IPS-15b (cell line): ENCODE measurements around the gene ZNF595.
"Not testable (repeated sequence)": the region's sequence is repeated elsewhere in the genome, so short reads cannot be mapped to it uniquely, and the experiment has no call there.

ENCODE experiments used
- H3K27me3 ChIP-seq: one replicate; pipeline ENCODE4 v1.6.1; 2013; ENCODE audit warnings: low read length; ENCODE audit not compliant: control insufficient read depth, insufficient read depth
- H3K36me3 ChIP-seq: one replicate; pipeline ENCODE4 v1.6.1; 2013; ENCODE audit warnings: low read length; ENCODE audit not compliant: control insufficient read depth, insufficient read depth
- H3K4me1 ChIP-seq: one replicate; pipeline ENCODE4 v1.6.1; 2013; ENCODE audit warnings: mild to moderate bottlenecking, low read length; ENCODE audit not compliant: control insufficient read depth, insufficient read depth
- H3K4me3 ChIP-seq: one replicate; pipeline ENCODE4 v1.5.1; 2013; ENCODE audit warnings: low read depth, low read length
- H3K9ac ChIP-seq: one replicate; pipeline ENCODE4 v1.6.1; 2013; ENCODE audit warnings: low read depth, mild to moderate bottlenecking, low read length
- H3K9me3 ChIP-seq: one replicate; pipeline ENCODE4 v1.6.1; 2013; ENCODE audit warnings: mild to moderate bottlenecking, low read length; ENCODE audit not compliant: control insufficient read depth, insufficient read depth

ZNF595 gene

DNA sequence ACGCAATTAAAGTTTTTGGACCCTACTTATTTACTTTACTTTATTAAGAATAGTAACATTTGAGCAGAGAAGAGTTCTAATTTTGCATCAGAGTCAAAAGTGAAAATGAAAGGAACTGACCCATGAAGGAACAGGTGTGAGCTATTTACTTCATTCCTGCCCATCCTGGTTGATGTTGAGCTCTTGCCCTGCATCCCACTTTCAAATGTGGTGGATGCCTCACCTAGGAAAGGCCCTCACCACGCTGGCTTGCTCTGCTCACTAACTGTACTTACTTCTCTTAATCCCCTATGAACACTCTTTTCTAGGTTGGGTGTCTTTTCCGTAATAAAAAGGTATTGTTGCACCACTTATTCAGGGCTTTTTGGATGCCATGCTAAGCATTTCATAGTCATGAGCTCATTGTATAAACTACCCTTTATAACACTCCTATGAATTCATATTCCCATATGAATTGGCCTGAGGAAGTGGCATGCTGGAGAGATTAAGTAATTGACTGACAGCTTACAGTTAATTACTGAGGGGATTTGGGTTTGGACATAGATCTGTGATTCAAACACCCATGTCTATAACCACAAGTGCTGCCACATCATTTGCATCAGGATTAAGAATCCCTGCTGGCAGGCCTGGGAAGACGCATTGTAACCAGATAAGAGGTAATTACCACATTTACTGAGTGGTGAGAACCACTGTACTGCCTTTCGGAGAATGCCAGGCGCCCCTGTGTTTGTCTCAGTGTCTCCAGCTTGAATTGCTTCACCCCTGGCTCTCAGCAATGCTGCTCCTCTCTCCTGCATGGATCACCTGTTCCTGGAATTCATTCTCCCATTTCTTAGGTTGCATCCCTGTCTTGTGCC is 16.3 kb upstream of the ZNF595 start:
- not testable (repeated sequence) for H3K4me3 ChIP-seq, H3K27me3 ChIP-seq, H3K4me1 ChIP-seq

DNA sequence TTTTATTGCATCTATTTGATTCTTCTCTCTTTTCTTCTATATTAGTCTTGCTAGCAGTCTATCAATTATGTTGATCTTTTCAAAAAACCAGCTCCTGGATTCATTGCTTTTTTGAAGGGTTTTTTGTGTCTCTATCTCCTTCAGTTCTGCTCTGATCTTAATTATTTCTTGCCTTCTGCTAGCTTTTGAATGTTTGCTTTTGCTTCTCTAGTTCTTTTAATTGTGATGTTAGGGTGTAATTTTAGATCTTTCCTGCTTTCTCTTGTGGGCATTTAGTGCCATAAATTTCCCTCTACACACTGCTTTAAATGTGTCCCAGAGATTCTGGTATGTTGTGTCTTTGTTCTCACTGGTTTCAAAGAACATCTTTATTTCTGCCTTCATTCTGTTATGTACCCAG is 14.9 kb upstream of the ZNF595 start:
- not testable (repeated sequence) for H3K9ac ChIP-seq, H3K4me1 ChIP-seq, H3K36me3 ChIP-seq, H3K27me3 ChIP-seq, H3K4me3 ChIP-seq, H3K9me3 ChIP-seq

More for the DNA sequence above, 16.3 kb upstream of the ZNF595 start:
- not testable (repeated sequence) for H3K36me3 ChIP-seq, H3K9ac ChIP-seq, H3K9me3 ChIP-seq

DNA sequence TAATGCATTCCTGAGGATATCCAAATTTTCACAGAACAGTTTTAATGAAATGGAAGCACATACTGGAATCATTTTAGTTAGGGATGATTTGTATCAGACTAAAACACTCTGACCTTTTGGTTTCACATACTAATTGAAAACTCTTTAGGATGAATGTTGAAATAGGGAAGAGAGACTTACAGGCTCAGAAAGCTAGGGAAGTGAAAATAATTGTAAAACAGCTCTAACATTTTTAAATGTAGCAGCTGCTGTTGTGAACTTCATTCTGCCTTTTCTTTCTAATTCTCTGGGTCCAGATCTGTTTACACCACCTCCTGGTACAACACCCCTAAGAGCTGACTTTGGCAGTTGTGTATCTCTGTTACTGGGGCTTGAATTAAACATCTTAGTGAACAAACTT is 9.7 kb upstream of the ZNF595 start:
- not testable (repeated sequence) for H3K9ac ChIP-seq, H3K36me3 ChIP-seq, H3K9me3 ChIP-seq

DNA sequence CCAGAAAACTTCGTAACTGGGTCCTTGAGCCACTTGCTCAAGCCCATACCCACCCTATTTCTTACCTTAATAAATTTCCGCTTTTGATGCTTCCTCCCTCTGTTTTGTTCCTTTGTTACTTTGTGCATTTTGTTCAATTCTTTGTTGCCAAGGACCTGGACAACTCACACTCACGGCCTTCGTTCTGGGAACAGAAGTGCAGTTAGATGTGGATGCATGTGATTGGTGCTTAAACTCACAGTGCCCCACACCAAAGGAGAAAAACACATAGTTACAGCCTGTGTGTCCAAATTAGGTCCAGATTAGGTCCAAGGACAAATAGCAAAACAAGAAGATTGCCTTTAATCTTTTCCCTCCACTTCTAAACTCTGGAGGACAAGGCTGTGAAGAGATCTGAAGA is 1.9 kb upstream of the ZNF595 start:
- not testable (repeated sequence) for H3K9me3 ChIP-seq, H3K36me3 ChIP-seq, H3K9ac ChIP-seq, H3K4me1 ChIP-seq, H3K27me3 ChIP-seq, H3K4me3 ChIP-seq

More for the DNA sequence above, 9.7 kb upstream of the ZNF595 start:
- not testable (repeated sequence) for H3K4me3 ChIP-seq, H3K27me3 ChIP-seq, H3K4me1 ChIP-seq

DNA sequence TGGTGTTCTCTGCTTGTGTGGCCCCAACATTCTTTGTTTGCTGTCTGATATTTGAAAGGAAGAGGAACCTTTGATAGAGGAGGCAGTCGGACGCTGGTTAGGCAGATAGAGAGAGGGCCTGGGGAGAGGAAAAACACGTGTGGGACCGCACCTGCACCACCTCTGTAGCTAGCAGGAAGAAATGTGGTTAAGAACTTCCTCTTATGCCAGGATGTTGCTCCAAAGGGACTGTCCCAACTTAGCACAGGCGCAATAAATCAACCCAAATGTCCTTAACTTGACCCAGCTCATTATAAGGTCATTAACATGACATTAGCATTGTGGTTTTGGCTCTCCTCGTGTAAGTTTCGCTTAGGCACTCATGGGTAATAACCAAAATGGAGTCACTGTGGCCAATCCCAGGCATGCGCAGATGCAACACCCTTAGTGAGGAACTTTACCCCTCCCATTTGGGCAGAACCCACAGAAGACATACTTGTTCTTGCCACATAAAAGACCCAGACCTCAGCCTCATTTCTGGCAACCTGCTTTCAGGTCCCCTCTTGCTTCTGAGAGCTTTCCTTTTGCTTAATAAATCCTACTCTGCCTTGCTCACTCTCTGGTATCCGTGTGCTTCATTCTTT is 1.4 kb upstream of the ZNF595 start:
- H3K4me3 ChIP-seq, H3K9ac ChIP-seq: not testable (repeated sequence)

DNA sequence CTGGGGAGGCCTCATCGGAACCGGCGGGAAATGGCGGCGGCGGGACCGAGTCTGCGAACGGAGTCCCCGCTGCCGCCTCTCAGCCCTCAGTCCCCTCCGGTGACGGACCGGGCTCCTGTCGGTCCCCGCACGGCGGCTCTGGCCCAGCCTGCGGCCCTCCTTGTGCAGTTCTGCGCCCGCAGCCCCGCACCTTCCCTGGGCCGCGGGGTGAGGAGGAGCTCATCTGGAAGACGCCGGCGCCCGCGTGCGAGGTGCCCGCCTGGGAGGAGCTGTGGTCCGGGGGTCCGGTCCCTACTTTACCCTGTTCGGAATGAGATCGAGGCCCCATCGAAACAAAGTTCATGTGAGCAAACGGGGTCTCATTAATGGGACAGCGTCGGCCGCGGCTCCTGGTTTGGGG is 400 bp downstream of the ZNF595 start:
- H3K4me1 ChIP-seq, H3K9me3 ChIP-seq, H3K36me3 ChIP-seq, H3K9ac ChIP-seq, H3K4me3 ChIP-seq, H3K27me3 ChIP-seq: not testable (repeated sequence)

More for the DNA sequence above, 1.4 kb upstream of the ZNF595 start:
- H3K4me1 ChIP-seq, H3K9me3 ChIP-seq, H3K27me3 ChIP-seq, H3K36me3 ChIP-seq: not testable (repeated sequence)

DNA sequence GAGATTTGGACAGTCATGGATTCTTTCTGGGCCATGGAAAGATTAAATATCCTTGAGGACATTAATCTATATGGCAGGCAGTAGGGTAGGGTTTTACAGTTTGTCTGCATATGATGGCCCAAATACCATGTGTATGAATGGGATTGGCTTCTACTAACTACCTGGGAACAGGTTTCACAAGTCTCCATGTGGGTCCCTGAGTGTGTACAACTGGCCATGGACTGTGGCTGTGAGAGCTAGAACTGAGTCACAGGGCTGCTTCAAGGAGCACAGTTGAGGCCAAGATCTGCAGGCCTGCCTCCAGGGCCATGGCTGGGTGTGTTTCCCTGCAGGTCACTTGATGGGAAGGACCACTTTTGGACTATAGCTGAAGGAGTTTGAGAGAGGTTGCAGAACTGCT is 11.6 kb downstream of the ZNF595 start:
- H3K9me3 ChIP-seq, H3K4me3 ChIP-seq, H3K36me3 ChIP-seq, H3K27me3 ChIP-seq, H3K9ac ChIP-seq, H3K4me1 ChIP-seq: not testable (repeated sequence)

DNA sequence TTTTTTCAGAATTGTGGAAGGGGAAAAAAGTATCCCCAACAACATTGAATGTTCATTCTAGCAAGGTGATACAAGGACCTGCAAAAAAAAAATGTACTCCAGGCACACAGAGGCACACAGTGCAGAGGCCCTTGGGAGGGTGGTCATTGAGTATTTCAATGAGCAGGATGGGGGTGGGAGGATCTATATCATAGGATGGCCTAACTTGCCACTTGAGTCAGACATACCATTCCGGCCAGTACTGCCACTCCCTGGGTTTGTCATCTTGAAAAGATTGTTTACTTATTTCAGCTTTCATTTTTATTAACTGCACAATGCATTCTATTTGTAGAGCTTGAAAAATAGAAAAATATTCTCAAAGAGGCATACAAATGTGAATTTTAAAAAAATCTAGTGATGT is 18.7 kb downstream of the ZNF595 start:
- H3K36me3 ChIP-seq = no peaks in the 10 kb centered on the region
- H3K9ac ChIP-seq = no peak overlapping the region
- H3K4me3 ChIP-seq = no peak overlapping the region
- H3K9me3 ChIP-seq = peaks cover 29% of the 10 kb centered on the region
- no peaks in the 10 kb centered on the region for H3K4me1 ChIP-seq
- no peaks in the 10 kb centered on the region for H3K27me3 ChIP-seq

DNA sequence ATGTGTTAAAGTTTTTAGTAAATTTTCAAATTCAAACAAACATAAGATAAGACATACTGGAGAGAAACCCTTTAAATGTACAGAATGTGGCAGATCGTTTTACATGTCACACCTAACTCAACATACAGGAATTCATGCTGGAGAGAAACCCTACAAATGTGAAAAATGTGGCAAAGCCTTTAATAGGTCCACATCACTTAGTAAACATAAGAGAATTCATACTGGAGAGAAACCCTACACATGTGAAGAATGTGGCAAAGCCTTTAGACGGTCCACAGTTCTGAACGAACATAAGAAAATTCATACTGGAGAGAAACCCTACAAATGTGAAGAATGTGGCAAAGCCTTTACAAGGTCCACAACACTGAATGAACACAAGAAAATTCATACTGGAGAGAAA is 32.8 kb downstream of the ZNF595 start:
- Histone ChIP-seq H3K9ac (no peak overlapping the region), H3K9me3 (peaks cover 44% of the 10 kb centered on the region), H3K4me1 (no peaks in the 10 kb centered on the region), H3K36me3 (peaks cover 12% of the 10 kb centered on the region), H3K27me3 (no peaks in the 10 kb centered on the region), H3K4me3 (no peak overlapping the region)

DNA sequence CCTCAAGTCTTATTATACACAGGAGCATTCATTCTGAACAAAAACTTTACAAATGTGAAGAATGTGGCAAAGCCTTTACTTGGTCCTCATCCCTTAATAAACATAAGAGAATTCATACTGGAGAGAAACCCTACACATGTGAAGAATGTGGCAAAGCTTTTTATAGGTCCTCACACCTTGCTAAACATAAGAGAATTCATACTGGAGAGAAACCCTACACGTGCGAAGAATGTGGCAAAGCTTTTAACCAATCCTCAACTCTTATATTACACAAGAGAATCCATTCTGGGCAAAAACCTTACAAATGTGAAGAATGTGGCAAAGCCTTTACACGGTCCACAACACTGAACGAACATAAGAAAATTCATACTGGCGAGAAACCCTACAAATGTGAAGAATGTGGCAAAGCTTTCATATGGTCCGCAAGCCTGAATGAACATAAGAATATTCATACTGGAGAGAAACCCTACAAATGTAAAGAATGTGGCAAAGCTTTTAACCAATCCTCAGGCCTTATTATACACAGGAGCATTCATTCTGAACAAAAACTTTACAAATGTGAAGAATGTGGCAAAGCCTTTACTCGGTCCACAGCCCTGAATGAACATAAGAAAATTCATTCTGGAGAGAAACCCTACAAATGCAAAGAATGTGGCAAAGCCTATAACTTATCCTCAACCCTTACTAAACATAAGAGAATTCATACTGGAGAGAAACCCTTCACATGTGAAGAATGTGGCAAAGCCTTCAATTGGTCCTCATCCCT is 33.6 kb downstream of the ZNF595 start:
- peaks cover 12% of the 10 kb centered on the region for H3K36me3 ChIP-seq
- H3K4me1 ChIP-seq, H3K4me3 ChIP-seq, H3K9ac ChIP-seq, H3K27me3 ChIP-seq: not testable (repeated sequence)
- peaks cover 44% of the 10 kb centered on the region for H3K9me3 ChIP-seq

DNA sequence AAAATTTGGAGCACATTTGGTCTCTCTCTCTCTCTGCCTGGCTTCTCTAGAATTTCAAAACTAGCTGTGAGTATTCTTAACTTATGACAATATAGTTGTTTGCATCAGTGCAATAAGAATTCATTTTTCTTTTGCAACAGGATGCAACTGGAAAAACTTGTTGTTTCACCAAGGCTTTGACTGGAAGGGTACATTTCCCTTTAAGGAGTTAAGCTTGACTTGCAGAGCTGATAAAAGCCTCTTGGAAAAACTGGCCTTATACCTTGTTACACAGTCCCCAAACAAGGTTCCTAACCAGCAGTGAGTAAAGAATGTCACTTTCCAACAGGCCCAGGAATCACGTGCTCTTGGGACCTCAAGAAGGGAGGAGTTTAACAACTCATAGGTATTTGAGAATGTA is 45.3 kb downstream of the ZNF595 start:
- H3K4me1 ChIP-seq = no peaks in the 10 kb centered on the region
- no peak overlapping the region for H3K9ac ChIP-seq
- H3K36me3 ChIP-seq = no peaks in the 10 kb centered on the region
- H3K9me3 ChIP-seq = peaks cover 17% of the 10 kb centered on the region
- no peaks in the 10 kb centered on the region for H3K27me3 ChIP-seq
- no peak overlapping the region for H3K4me3 ChIP-seq

DNA sequence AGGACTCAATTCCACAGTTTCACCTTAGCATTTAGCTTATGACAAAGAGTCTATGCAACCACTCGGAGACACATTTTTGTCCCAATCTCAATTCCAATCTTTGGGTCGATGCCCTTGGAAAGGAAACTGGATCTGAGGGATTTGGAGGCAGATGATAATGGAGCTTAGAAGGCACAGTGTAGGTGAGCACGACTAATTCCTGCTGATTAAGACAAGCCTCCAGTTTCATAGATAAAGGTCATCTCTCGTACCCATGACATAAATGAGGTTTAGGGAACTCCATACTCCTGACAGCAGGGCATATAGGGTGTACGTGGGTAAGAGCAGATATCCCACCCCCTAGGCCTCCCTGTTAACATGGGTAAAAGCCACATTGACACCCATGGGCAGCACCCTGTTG is 46.7 kb downstream of the ZNF595 start:
- peaks cover 14% of the 10 kb centered on the region for H3K9me3 ChIP-seq
- H3K27me3 ChIP-seq = peaks cover 3% of the 10 kb centered on the region
- H3K4me1 ChIP-seq = no peaks in the 10 kb centered on the region
- no peak overlapping the region for H3K9ac ChIP-seq
- H3K36me3 ChIP-seq = no peaks in the 10 kb centered on the region
- H3K4me3 ChIP-seq = no peak overlapping the region
